Retinal pigment epithelial cell (primary cell): Measurements from ENCODE around the gene SMC6.

Experiments
- DNase-seq: peaks from one replicate; pipeline ENCODE4 v3.0.0-alpha.2; 2010; ENCODE audit warnings: low read depth
- H3K4me3 ChIP-seq: 2 replicates; pipeline ENCODE4 v1.5.1; 2011; ENCODE audit warnings: mild to moderate bottlenecking, low read length, control low read depth, moderate library complexity
- CTCF ChIP-seq: conservative IDR thresholded peaks from 2 replicates; pipeline ENCODE4 v1.5.1; 2011; ENCODE audit warnings: low read depth, low read length, control low read depth, inconsistent platforms

SMC6 gene

DNA sequence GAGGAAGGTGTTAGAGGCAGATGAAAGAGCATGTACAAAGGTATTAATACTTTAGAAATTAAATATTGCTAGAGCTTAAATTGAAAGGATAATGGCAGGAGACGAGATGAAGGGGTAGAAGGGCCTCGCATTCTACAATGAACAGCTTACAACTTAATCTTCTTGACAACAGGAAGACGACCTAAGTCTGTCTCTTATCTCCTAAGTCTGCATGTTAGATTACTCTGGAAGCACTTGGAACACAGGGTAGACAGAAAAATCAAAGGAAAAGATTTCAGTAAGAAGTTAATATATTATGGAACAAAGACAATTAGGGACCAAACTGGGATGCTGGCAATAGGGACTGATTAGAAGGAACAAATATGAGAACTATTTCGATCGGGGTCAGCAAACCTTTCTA is 34.9 kb downstream of the SMC6 start:
- no peak for DNase-seq
- H3K4me3 ChIP-seq: no peak overlapping the region
- no peak for TF ChIP-seq CTCF

DNA sequence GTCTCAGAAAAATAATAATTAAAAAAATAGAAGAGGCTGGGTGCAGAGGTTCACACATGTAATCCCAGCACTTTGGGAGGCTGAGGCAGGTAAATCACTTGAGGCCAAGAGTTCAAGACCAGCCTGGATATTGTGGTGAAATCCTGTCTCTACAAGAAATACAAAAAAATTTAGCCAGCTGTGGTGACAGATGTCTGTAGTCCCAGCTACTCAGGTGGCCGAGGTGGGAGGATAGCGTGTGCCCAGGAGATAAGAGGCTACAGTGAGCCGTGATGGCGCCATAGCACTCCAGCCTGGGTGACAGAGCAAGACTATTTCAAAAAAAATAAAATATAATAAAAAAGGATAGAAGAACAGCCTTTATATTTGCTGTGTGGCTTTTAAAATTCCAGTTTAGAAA is 35.9 kb downstream of the SMC6 start:
- no peak for TF ChIP-seq CTCF
- no peak for DNase-seq
- H3K4me3 ChIP-seq: no peak overlapping the region

GRCh38 chr2:17713291-17713690 is 40.3 kb downstream of the SMC6 start:
- DNase-seq: no peak
- H3K4me3 ChIP-seq: no peak overlapping the region
- TF ChIP-seq CTCF: no peak

- no peak for DNase-seq
- no peak overlapping the region for H3K4me3 ChIP-seq
- no peak for TF ChIP-seq CTCF
Observed at GRCh38 chr2:17710547-17711248, 42.9 kb downstream of the SMC6 start.

GRCh38 chr2:17709897-17710296 is 43.7 kb downstream of the SMC6 start:
- DNase-seq: no peak
- no peak for TF ChIP-seq CTCF
- no peak overlapping the region for H3K4me3 ChIP-seq

GRCh38 chr2:17708501-17708900 is 45.1 kb downstream of the SMC6 start:
- no peak for TF ChIP-seq CTCF
- no peak for DNase-seq

DNA sequence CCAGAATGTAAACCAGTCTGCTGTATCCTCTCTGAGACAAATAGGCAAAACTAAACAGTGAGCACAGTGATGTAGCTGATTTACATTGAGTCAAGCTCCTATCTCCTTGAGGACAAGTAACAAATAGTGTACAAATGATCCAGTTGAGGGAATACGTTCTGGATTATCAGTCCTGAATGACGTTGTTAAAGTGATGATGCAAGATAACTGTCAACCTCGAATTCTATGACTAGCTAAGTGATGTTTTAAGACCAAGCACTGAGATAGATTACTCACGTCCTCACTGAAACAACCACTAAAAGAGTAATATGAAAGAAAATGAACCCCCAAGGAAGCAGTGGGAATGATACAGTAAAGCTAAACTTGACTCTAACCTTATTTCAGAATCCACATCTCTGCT is 46.8 kb downstream of the SMC6 start:
- no peak for TF ChIP-seq CTCF
- H3K4me3 ChIP-seq: no peak overlapping the region
- no peak for DNase-seq

More at GRCh38 chr2:17708501-17708900, 45.1 kb downstream of the SMC6 start:
- no peak overlapping the region for H3K4me3 ChIP-seq
